ENCODE measurements around the gene SLC39A7.

SLC39A7 gene

GRCh38 chr6:33177552-33178446, 22.9 kb upstream of the SLC39A7 start:
- H3K4me1 ChIP-seq (ENCODE audit: control insufficient read depth, insufficient read depth, low read length) = no peaks in the 10 kb centered on the region
- H3K27ac ChIP-seq (ENCODE audit: insufficient read depth, low read depth, low read length, poor library complexity, severe bottlenecking) = no peak overlapping the region
- H3K9me3 ChIP-seq (ENCODE audit: control insufficient read depth, low read length) = no peaks in the 10 kb centered on the region

GRCh38 chr6:33178755-33179475, 21.8 kb upstream of the SLC39A7 start:
- no peak overlapping the region for H3K4me3 ChIP-seq (ENCODE audit: insufficient read depth, low read depth, low read length)
- H3K9me3 ChIP-seq (ENCODE audit: control insufficient read depth, low read length) = no peaks in the 10 kb centered on the region
- no peaks in the 10 kb centered on the region for H3K36me3 ChIP-seq (ENCODE audit: control insufficient read depth, insufficient read depth, low read length)
- H3K27ac ChIP-seq (ENCODE audit: insufficient read depth, low read depth, low read length, poor library complexity, severe bottlenecking) = no peak overlapping the region
- WGBS, 2 experiments = 85 to 91% methylated on average over 9 to 10 of the region's 10 CpGs
- no peaks in the 10 kb centered on the region for H3K4me1 ChIP-seq (ENCODE audit: control insufficient read depth, insufficient read depth, low read length)
- H3K27me3 ChIP-seq (ENCODE audit: control insufficient read depth, insufficient read depth, low read length, poor library complexity, severe bottlenecking) = no peaks in the 10 kb centered on the region

More at GRCh38 chr6:33177552-33178446, 22.9 kb upstream of the SLC39A7 start:
- Histone ChIP-seq H3K36me3 (ENCODE audit: control insufficient read depth, insufficient read depth, low read length) (no peaks in the 10 kb centered on the region), H3K4me3 (ENCODE audit: insufficient read depth, low read depth, low read length) (no peak overlapping the region), H3K27me3 (ENCODE audit: control insufficient read depth, insufficient read depth, low read length, poor library complexity, severe bottlenecking) (no peaks in the 10 kb centered on the region)
- 90% methylated on average over 19 of the region's 19 CpGs for WGBS, 2 experiments

GRCh38 chr6:33181141-33181540, 19.5 kb upstream of the SLC39A7 start:
- no peaks in the 10 kb centered on the region for H3K36me3 ChIP-seq (ENCODE audit: control insufficient read depth, insufficient read depth, low read length)
- no peaks in the 10 kb centered on the region for H3K4me1 ChIP-seq (ENCODE audit: control insufficient read depth, insufficient read depth, low read length)
- WGBS, 2 experiments = 89 to 92% methylated on average over 7 of the region's 7 CpGs
- H3K27ac ChIP-seq (ENCODE audit: insufficient read depth, low read depth, low read length, poor library complexity, severe bottlenecking) = no peak overlapping the region
- no peaks in the 10 kb centered on the region for H3K9me3 ChIP-seq (ENCODE audit: control insufficient read depth, low read length)
- peaks cover 2% of the 10 kb centered on the region for H3K27me3 ChIP-seq (ENCODE audit: control insufficient read depth, insufficient read depth, low read length, poor library complexity, severe bottlenecking)
- no peak overlapping the region for H3K4me3 ChIP-seq (ENCODE audit: insufficient read depth, low read depth, low read length)

- no peaks in the 10 kb centered on the region for H3K4me1 ChIP-seq (ENCODE audit: control insufficient read depth, insufficient read depth, low read length)
- no peaks in the 10 kb centered on the region for H3K9me3 ChIP-seq (ENCODE audit: control insufficient read depth, low read length)
- no peak overlapping the region for H3K4me3 ChIP-seq (ENCODE audit: insufficient read depth, low read depth, low read length)
- peaks cover 9% of the 10 kb centered on the region for H3K27me3 ChIP-seq (ENCODE audit: control insufficient read depth, insufficient read depth, low read length, poor library complexity, severe bottlenecking)
- H3K27ac ChIP-seq (ENCODE audit: insufficient read depth, low read depth, low read length, poor library complexity, severe bottlenecking) = no peak overlapping the region
- H3K36me3 ChIP-seq (ENCODE audit: control insufficient read depth, insufficient read depth, low read length) = no peaks in the 10 kb centered on the region
- 94 to 96% methylated on average over 5 of the region's 5 CpGs for WGBS, 2 experiments
These were observed 17.5 kb upstream of the SLC39A7 start for GRCh38 chr6:33183071-33183683.

- Histone ChIP-seq H3K27ac (ENCODE audit: insufficient read depth, low read depth, low read length, poor library complexity, severe bottlenecking) (no peak overlapping the region), H3K9me3 (ENCODE audit: control insufficient read depth, low read length) (no peaks in the 10 kb centered on the region), H3K27me3 (ENCODE audit: control insufficient read depth, insufficient read depth, low read length, poor library complexity, severe bottlenecking) (peaks cover 10% of the 10 kb centered on the region), H3K36me3 (ENCODE audit: control insufficient read depth, insufficient read depth, low read length) (no peaks in the 10 kb centered on the region), H3K4me3 (ENCODE audit: insufficient read depth, low read depth, low read length) (no peak overlapping the region), H3K4me1 (ENCODE audit: control insufficient read depth, insufficient read depth, low read length) (no peaks in the 10 kb centered on the region)
- WGBS, 2 experiments = 73 to 74% methylated on average over 8 of the region's 9 CpGs
These were observed 15.5 kb upstream of the SLC39A7 start for GRCh38 chr6:33185190-33185589.

GRCh38 chr6:33185654-33186187, 14.9 kb upstream of the SLC39A7 start:
- Histone ChIP-seq H3K9me3 (ENCODE audit: control insufficient read depth, low read length) (no peaks in the 10 kb centered on the region), H3K4me1 (ENCODE audit: control insufficient read depth, insufficient read depth, low read length) (no peaks in the 10 kb centered on the region), H3K27me3 (ENCODE audit: control insufficient read depth, insufficient read depth, low read length, poor library complexity, severe bottlenecking) (peaks cover 12% of the 10 kb centered on the region), H3K4me3 (ENCODE audit: insufficient read depth, low read depth, low read length) (no peak overlapping the region), H3K36me3 (ENCODE audit: control insufficient read depth, insufficient read depth, low read length) (no peaks in the 10 kb centered on the region), H3K27ac (ENCODE audit: insufficient read depth, low read depth, low read length, poor library complexity, severe bottlenecking) (no peak overlapping the region)
- 77 to 80% methylated on average over 4 of the region's 4 CpGs for WGBS, 2 experiments

GRCh38 chr6:33187809-33188208, 12.9 kb upstream of the SLC39A7 start:
- H3K27ac ChIP-seq (ENCODE audit: insufficient read depth, low read depth, low read length, poor library complexity, severe bottlenecking) = no peak overlapping the region
- H3K27me3 ChIP-seq (ENCODE audit: control insufficient read depth, insufficient read depth, low read length, poor library complexity, severe bottlenecking) = peaks cover 33% of the 10 kb centered on the region
- H3K36me3 ChIP-seq (ENCODE audit: control insufficient read depth, insufficient read depth, low read length) = no peaks in the 10 kb centered on the region
- no peaks in the 10 kb centered on the region for H3K9me3 ChIP-seq (ENCODE audit: control insufficient read depth, low read length)
- H3K4me1 ChIP-seq (ENCODE audit: control insufficient read depth, insufficient read depth, low read length) = peaks cover 12% of the 10 kb centered on the region
- H3K4me3 ChIP-seq (ENCODE audit: insufficient read depth, low read depth, low read length) = no peak overlapping the region
- WGBS, 2 experiments = 76 to 84% methylated on average over 1 of the region's 1 CpG

GRCh38 chr6:33189164-33189563, 11.5 kb upstream of the SLC39A7 start:
- 83 to 86% methylated on average over 8 of the region's 8 CpGs for WGBS, 2 experiments
- Histone ChIP-seq H3K4me1 (ENCODE audit: control insufficient read depth, insufficient read depth, low read length) (peaks cover 12% of the 10 kb centered on the region), H3K36me3 (ENCODE audit: control insufficient read depth, insufficient read depth, low read length) (no peaks in the 10 kb centered on the region), H3K9me3 (ENCODE audit: control insufficient read depth, low read length) (no peaks in the 10 kb centered on the region), H3K4me3 (ENCODE audit: insufficient read depth, low read depth, low read length) (no peak overlapping the region), H3K27ac (ENCODE audit: insufficient read depth, low read depth, low read length, poor library complexity, severe bottlenecking) (no peak overlapping the region), H3K27me3 (ENCODE audit: control insufficient read depth, insufficient read depth, low read length, poor library complexity, severe bottlenecking) (peaks cover 37% of the 10 kb centered on the region)

GRCh38 chr6:33189625-33190448, 10.8 kb upstream of the SLC39A7 start:
- H3K4me1 ChIP-seq (ENCODE audit: control insufficient read depth, insufficient read depth, low read length) = peaks cover 12% of the 10 kb centered on the region
- no peak overlapping the region for H3K4me3 ChIP-seq (ENCODE audit: insufficient read depth, low read depth, low read length)
- H3K27ac ChIP-seq (ENCODE audit: insufficient read depth, low read depth, low read length, poor library complexity, severe bottlenecking) = no peak overlapping the region
- peaks cover 37% of the 10 kb centered on the region for H3K27me3 ChIP-seq (ENCODE audit: control insufficient read depth, insufficient read depth, low read length, poor library complexity, severe bottlenecking)
- 77 to 83% methylated on average over 7 of the region's 7 CpGs for WGBS, 2 experiments
- no peaks in the 10 kb centered on the region for H3K9me3 ChIP-seq (ENCODE audit: control insufficient read depth, low read length)
- H3K36me3 ChIP-seq (ENCODE audit: control insufficient read depth, insufficient read depth, low read length) = peaks cover 2% of the 10 kb centered on the region
